MG63 (cell line): ENCODE results near the gene DENND5A. TPM values are rescaled to one million over a fixed set of nuclear protein-coding genes. Genes with fewer than 3 reads are reported as not detected.
"Not testable (repeated sequence)": the region's sequence is repeated elsewhere in the genome, so short reads cannot be mapped to it uniquely, and the experiment has no call there.

Experiments used
- DNase-seq: peaks from one replicate; pipeline ENCODE4 v3.0.0-alpha.2; 2020
- H3K27me3 ChIP-seq: fragments of 250-450 bp; sonication (Bioruptor Pico); 2 replicates; pipeline ENCODE4 v1.5.1; 2020; ENCODE audit warnings: mild to moderate bottlenecking, moderate library complexity
- H3K36me3 ChIP-seq: fragments of 250-450 bp; sonication (Bioruptor Pico); 2 replicates; pipeline ENCODE4 v1.5.1; 2020; ENCODE audit warnings: mild to moderate bottlenecking, moderate library complexity
- H3K4me3 ChIP-seq: fragments of 250-450 bp; sonication (Bioruptor Pico); 2 replicates; pipeline ENCODE4 v1.5.1; 2020; ENCODE audit warnings: mild to moderate bottlenecking, moderate library complexity
- H3K9me3 ChIP-seq: fragments of 250-450 bp; sonication (Bioruptor Pico); 2 replicates; pipeline ENCODE4 v1.5.1; 2020; ENCODE audit warnings: mild to moderate bottlenecking, moderate library complexity
- total RNA-seq: library from RNA; depleted of rRNA; stranded (reverse); fragments of >200 nt; shearing (Covaris generic); gene quantifications from 2 replicates; pipeline ENCODE4 v1.2.3, GENCODE V29; 2014; ENCODE audit warnings: low replicate concordance

The DENND5A gene
- total RNA-seq, 1 experiment from 2014 or later, result 58.7 TPM

DNA sequence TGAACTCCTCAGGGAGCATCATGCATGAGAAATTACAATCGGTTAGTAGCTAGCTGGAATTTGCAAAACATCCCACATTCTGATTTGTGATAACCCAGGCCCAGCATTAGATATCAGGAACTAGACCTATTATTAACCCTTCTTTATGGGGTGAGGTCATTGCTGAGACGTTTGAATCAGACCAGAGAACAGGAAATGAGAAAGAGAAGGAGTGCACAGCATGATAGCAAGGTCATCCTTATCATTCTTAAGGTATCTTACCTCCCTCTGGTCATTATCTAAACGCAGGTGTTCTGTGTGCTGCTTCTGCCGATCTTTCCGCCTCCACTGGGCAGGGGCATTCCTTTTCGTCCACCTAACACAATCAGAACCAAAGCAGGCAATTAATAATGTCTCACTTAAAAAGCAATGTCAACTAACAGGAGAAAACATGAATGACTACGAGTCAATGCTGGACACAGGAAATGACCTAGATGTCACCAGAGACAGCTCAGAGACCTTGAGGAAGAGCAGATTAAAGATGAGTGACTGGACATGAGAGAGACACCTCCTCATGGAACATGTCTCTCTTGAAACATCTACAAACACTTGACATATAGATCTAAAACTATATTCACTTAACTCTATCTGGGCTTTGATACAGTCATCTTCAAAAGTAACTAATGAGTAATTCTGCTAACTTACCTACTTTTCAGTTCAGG, 95.4 kb downstream of the DENND5A start:
- DNase-seq, result no peak
- Histone ChIP-seq H3K4me3 (no peak overlapping the region), H3K9me3 (no peaks in the 10 kb centered on the region), H3K27me3 (no peaks in the 10 kb centered on the region), H3K36me3 (peaks cover 60% of the 10 kb centered on the region)

DNA sequence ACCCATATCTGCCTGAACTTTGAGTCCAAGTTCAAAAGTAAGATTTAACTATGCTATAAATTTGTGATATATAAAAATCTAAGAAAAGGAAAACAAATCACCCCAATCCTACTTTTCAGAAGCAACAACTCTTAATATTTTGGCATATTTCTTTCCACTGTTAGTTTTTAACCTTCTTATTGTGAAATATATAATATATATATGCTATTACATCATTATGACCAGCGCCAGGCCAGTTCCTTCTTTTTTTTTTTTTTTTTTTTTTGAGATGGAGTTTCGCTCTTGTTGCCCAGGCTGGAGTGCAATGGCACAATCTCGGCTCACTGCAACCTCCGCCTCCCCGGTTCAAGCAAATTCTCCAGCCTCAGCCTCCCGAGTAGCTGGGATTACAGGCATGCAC, 103.2 kb downstream of the DENND5A start:
- not testable (repeated sequence) for H3K9me3 ChIP-seq, H3K27me3 ChIP-seq, H3K4me3 ChIP-seq, DNase-seq
- peaks cover 65% of the 10 kb centered on the region for H3K36me3 ChIP-seq

DNA sequence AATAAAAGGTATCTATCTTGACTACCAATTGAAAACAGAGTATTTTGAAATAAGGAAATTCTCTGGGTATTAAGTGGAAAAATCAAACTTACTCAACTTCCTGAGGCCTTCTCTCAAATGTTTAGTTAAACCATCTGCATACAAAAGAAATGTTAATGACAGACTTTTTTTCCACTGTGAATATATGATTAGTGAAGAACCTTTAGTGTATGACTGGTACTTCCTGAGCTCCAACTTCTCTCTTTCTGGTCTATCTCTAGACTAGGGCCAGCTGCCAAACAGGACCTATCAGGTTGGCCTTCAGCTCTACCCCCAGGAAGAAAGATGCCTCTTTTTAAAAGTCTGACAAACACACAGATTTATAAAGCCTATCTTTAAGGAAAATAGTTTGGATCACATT, 105.0 kb downstream of the DENND5A start:
- Histone ChIP-seq H3K36me3 (peaks cover 51% of the 10 kb centered on the region), H3K4me3 (no peak overlapping the region), H3K27me3 (no peaks in the 10 kb centered on the region), H3K9me3 (no peaks in the 10 kb centered on the region)
- no peak for DNase-seq

DNA sequence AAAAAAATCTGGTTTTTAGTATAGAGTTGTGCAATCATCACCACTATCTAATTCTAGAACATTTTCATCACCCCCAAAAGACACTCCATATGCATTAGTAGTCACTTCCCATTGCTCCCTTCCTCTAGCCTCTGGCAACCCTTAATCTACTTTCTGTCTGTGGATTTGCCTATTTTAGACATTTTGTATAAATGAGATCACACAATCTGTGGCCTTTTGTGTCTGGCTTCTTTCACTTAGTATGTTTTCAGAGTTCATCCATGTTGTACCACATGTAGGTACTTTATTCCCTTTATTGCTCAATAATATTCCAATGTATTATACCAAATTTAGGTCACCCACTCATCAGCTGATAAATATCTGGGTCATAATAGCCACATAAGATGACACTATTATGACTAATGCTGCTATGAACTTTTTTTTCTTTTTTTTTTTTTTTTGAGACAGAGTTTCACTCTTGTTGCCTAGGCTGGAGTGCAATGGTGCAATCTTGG, 106.2 kb downstream of the DENND5A start:
- no peak for DNase-seq
- no peaks in the 10 kb centered on the region for H3K9me3 ChIP-seq
- H3K27me3 ChIP-seq, result no peaks in the 10 kb centered on the region
- H3K4me3 ChIP-seq, result no peak overlapping the region
- peaks cover 48% of the 10 kb centered on the region for H3K36me3 ChIP-seq

DNA sequence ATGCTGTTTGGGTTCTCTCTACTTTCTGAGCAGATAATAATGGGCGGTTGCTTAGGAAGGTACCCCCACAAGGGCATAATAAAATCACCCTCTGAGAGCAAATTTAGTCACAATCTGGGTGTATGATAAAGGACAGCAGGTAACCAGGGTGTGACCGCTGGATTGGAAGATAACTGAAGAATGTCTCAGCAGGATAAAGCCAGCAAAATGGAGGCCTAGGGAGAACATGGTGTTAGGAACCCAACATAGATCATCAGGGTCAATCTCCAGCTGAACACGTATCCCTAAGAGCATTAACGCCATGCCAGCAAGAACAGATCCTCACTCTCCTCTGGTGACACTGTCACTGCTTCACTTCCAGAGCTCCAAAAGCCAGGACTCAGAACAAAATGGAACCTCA, 109.2 kb downstream of the DENND5A start:
- Histone ChIP-seq H3K36me3 (peaks cover 53% of the 10 kb centered on the region), H3K27me3 (no peaks in the 10 kb centered on the region), H3K9me3 (no peaks in the 10 kb centered on the region), H3K4me3 (no peak overlapping the region)
- DNase-seq, result no peak

DNA sequence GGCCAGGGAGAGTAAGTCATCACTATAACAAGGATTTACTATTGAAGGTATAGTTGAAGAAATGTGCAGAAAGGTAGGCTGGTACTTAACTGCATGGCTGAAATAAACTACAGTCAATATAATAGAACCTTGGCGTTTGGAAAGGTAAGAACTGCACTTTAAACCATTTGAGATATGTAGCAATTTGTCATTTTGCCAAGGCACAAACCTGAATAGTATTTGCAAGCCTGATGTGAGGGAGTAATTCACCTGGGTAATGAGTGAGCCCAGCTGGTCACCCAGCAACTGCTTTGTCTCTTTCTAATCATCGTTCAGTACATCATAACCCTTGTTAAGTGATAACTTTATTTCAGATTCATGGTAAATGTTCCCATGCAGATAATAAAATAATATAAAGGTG, 111.5 kb downstream of the DENND5A start:
- Histone ChIP-seq H3K36me3 (peaks cover 53% of the 10 kb centered on the region), H3K4me3 (no peak overlapping the region), H3K9me3 (no peaks in the 10 kb centered on the region), H3K27me3 (no peaks in the 10 kb centered on the region)
- DNase-seq, result no peak

DNA sequence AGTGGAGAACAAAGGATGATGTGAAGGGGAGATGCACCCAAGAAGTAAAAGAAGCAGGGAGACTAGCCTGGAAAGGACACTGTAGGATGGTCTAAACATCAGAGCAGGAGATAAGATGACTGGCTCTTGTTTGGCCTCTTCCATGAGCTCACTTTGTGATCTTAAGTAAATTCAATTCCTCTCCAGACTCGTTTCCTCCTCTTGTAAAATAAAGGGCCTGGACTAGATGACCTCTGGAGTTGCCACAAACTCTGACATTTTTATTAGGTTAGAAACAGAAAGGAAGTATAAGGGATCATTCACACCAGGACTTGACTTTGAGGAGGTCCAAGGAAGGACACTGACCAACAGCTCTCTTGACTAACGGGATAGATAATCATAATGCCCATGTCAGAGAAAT, 113.5 kb downstream of the DENND5A start:
- DNase-seq, result no peak
- Histone ChIP-seq H3K4me3 (no peak overlapping the region), H3K9me3 (no peaks in the 10 kb centered on the region), H3K36me3 (peaks cover 60% of the 10 kb centered on the region), H3K27me3 (no peaks in the 10 kb centered on the region)

DNA sequence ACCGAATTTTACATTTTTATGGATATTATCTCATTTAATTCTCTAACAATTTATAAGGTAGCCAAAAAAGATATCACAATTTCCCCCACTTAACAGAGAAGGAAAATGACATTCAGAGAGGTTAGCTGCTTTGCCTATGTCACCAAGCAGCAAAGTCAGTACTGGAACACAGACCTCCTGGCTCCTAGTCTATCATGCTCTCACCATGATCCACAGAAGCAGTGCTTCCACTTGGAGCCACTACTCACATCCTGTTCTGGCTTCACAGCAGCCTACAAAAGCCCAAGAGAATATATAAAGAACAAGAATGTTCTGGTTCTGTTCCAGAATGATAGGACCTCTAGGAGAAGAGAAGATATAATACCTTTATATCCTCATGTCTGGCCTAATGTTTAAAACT, 114.2 kb downstream of the DENND5A start:
- Histone ChIP-seq H3K36me3 (peaks cover 67% of the 10 kb centered on the region), H3K27me3 (no peaks in the 10 kb centered on the region), H3K4me3 (no peak overlapping the region), H3K9me3 (no peaks in the 10 kb centered on the region)
- peak; percentile 22 for DNase-seq

DNA sequence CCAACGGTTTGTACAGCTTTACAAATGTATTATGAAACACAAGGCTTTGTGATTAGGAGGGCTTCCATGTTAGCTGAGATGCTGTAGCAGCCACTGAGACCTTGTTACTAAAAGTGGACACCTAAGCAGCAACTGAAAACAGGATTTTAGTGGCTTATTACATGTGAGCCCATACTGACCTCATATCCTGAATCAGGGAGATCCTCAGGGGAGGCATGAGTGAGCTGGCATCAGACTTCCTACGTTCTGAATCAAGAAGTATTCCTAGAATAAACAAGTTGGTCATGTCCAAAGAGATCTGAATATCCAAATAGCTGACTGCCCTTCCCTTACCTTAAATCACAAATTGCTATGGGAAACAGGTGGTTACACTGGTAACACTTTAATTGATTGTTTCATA, 114.6 kb downstream of the DENND5A start:
- Histone ChIP-seq H3K4me3 (no peak overlapping the region), H3K27me3 (no peaks in the 10 kb centered on the region), H3K36me3 (peaks cover 71% of the 10 kb centered on the region), H3K9me3 (no peaks in the 10 kb centered on the region)
- DNase-seq, result peak; percentile 77

DNA sequence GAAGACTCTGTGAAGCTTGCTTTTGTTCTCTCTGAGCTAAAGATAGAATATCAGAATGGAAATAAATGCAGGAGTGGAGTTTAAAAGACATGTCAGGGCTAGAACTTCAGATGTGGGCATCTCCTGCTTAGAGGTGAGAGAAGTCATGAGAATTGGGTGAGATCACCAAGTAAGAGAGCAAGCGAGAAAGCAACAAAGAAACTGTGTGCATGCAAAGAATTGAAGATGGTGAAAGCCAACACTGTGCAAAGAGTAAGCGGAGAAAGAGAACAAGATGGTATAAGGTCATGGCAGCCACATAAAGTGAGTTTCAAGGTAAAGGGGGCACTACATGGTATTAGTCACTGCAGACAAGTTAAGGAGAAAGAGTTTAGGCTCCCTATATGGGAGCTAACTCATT, 116.4 kb downstream of the DENND5A start:
- H3K4me3 ChIP-seq, result no peak overlapping the region
- H3K36me3 ChIP-seq, result peaks cover 82% of the 10 kb centered on the region
- DNase-seq, result no peak
- H3K9me3 ChIP-seq, result no peaks in the 10 kb centered on the region
- no peaks in the 10 kb centered on the region for H3K27me3 ChIP-seq

DNA sequence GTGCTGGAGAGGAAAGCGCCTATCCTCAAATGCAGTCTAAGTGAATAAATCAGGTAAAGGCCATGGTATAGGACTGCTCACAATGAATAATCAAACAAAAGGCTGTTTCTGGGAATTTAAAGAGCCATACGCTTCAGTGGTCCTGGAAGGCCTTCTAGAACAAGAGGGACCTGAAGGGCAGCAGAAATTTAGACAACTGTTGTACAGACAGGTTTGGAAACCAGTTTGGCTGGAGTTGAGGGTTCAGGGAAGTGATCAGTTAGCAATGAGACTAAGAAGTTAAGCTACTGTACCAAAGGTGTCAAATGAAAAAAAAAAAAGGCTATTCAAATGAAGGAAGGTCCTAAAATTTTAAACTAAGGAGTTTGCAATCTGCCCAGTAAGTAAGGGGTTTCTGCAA, 117.1 kb downstream of the DENND5A start:
- no peak for DNase-seq
- Histone ChIP-seq H3K27me3 (no peaks in the 10 kb centered on the region), H3K4me3 (no peak overlapping the region), H3K36me3 (peaks cover 82% of the 10 kb centered on the region), H3K9me3 (no peaks in the 10 kb centered on the region)

DNA sequence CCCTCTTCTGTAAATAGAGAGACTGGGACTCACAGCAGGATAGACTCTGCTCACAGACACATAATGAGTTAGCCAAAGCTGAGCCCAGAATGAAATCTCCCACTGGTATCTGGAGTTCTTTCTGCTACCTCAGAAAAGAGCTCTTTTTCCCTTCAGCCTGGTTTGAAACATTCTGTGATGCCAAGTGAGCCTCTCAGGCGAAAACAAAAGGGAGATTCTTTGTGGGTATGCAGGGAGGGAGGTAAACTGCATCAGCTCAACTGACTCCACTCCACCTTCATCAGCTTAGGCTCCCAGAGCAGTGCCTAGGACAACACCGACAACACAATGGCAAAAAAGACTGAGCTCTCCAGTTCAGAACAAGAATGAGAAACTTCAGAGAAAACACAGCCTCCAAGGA, 118.7 kb downstream of the DENND5A start:
- Histone ChIP-seq H3K27me3 (no peaks in the 10 kb centered on the region), H3K36me3 (peaks cover 86% of the 10 kb centered on the region)
- DNase-seq, result no peak

DNA sequence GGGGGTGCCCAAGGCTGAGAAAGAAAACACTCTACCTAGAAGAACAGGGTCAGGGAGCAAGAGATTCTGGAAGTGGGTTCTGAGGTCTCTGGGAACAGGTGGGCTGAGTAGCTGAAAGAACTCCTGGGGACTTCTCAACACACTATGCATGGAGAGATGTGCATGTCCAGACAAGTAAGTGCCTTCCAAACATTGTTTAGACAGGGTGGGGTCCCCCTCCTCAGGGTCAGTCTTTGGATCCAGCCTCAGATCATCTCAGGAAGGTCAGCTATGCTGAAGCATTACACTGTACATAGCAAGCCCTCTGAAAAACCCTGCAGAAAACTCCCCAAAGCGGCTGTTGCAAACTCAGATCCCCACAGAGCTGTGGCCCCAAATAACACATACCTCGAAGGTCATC, 119.9 kb downstream of the DENND5A start:
- no peaks in the 10 kb centered on the region for H3K27me3 ChIP-seq
- H3K36me3 ChIP-seq, result peaks cover 93% of the 10 kb centered on the region
- DNase-seq, result no peak
- no peak overlapping the region for H3K4me3 ChIP-seq
- H3K9me3 ChIP-seq, result no peaks in the 10 kb centered on the region

More for the DNA sequence above, 118.7 kb downstream of the DENND5A start:
- no peak overlapping the region for H3K4me3 ChIP-seq
- H3K9me3 ChIP-seq, result no peaks in the 10 kb centered on the region

DNA sequence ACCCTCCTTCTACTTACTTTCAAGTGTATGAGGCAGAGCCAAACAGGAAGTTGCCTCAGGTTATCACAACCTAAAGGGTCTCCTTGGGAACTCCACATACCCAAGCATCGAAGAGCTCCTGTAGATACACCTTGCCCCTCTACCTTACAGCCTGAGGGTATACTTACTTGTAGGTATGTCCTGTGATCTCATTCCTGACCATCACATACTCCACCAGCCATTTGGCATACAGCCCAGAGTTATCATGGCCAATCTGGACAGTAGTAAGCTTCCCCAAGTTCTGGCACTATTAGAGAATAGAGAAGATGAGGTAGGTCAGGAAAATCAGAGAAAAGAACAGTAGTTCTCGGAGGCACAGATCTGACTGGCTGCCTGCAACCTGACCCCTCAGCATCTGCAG, 120.3 kb downstream of the DENND5A start:
- Histone ChIP-seq H3K27me3 (no peaks in the 10 kb centered on the region), H3K4me3 (no peak overlapping the region), H3K36me3 (peaks cover 92% of the 10 kb centered on the region), H3K9me3 (no peaks in the 10 kb centered on the region)
- peak; percentile 20 for DNase-seq

DNA sequence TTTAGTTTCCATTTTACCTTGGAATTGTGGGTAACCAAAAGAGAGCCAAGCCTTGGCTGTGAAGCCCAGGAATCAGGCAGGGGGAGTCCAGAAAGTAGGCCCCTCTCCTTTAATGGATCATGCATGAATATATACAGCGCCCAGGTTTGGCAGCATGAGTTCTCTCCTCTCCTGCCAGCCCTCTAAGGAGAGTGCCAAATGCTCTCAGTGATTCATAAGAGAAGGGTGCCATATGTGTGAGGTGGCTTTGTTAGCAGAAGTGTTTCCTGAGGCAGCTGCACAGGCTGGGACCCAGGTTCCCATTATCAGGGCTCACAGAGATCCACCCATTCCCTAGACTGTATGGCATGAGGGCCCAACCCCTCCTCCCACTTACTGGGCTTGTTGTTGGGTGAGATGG, 121.4 kb downstream of the DENND5A start:
- Histone ChIP-seq H3K4me3 (no peak overlapping the region), H3K27me3 (no peaks in the 10 kb centered on the region), H3K36me3 (peaks cover 88% of the 10 kb centered on the region), H3K9me3 (no peaks in the 10 kb centered on the region)
- DNase-seq, result peak; percentile 87

DNA sequence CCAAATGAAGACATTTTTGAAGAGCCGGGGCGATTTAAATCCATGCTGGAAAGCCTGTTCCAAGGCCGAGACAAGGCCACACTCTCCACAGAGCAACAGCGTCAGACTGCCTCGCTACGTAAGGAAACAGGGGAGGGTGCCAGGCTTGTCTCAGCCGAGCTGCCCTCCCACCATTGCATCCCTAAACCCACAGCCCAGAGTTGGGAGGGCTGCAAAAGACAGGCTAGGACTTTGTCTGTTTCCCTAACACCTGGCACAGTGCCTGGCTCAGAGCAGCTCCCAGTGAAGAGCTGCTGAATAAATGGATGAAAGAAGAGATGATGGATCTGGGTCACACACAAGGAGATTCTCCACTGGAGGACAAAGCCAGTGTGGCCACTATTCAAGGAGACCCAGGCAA, 122.4 kb downstream of the DENND5A start:
- Histone ChIP-seq H3K36me3 (peaks cover 88% of the 10 kb centered on the region), H3K27me3 (no peaks in the 10 kb centered on the region), H3K9me3 (no peaks in the 10 kb centered on the region), H3K4me3 (no peak overlapping the region)
- no peak for DNase-seq

DNA sequence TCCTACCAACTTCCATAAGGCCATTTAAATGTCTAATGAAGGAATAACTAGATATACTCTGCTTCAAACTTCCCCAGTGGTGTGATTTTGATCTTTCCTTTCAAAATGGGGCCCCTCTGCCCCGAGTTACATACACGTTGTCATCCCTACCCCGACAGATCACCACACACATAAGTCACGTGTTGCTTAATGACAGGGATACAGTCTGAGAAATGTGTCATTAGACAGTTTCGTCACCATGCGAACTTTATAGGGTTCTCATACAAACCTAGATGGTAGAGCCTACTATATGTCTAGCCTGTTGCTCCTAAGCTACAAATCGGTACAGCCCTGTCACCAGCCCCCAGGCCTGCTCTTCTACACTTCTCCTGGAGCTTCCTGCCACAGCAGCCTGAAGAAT, 124.0 kb downstream of the DENND5A start:
- Histone ChIP-seq H3K27me3 (no peaks in the 10 kb centered on the region), H3K9me3 (no peaks in the 10 kb centered on the region), H3K36me3 (peaks cover 85% of the 10 kb centered on the region), H3K4me3 (no peak overlapping the region)
- no peak for DNase-seq

DNA sequence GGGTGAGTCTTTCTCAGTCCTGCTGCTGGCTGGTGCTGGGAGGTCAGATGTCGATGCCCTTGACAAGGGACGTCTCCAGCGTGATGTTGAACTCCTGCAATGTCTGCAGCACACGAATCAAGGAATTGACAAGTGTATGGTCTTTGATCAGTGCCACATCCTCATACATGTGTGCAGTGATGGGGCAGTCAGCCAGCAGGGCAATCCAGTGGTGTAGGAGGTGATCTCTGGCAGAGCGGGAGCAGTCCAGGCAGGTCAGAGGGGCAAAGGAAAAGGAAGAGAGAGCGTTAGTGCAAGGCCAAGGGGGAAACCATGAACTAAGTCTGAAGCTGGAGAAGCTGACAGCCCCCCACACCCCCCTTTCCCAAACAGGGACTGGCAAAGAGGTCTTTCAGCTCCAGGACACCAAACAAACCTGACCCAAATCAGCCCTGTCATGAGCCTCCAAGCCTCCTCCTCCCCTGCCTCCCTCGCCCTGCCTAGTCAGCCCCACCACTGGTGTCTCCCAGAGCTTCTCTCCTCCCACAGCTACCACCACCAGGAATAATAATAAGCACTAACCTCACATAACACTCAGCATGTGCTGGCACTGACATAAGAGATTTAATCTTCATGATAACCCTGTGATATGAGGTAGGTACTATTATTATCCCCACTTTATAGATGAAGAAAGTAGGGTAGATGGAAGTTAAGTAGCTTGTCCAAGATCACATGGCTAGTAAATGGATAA, 125.4 kb downstream of the DENND5A start:
- H3K27me3 ChIP-seq, result no peaks in the 10 kb centered on the region
- no peak for DNase-seq
- H3K4me3 ChIP-seq, result no peak overlapping the region
- H3K36me3 ChIP-seq, result peaks cover 74% of the 10 kb centered on the region
- H3K9me3 ChIP-seq, result no peaks in the 10 kb centered on the region
